Ammon's horn (tissue), 1 donor: ENCODE results near the gene CTSO.

Experiments
- DNase-seq: peaks from one replicate; pipeline ENCODE4 v3.0.0-alpha.2; 2016; ENCODE audit warnings: low spot score

The CTSO gene

GRCh38 chr4:155953151-155954117 is at the start of gene CTSO:
TSS of gene CTSO (minus strand) at chr4:155953866. CDS start at chr4:155953847, 19 bp downstream.
- peak; percentile 80 for DNase-seq

- no peak for DNase-seq
Measured at GRCh38 chr4:156000491-156000890, 46.8 kb upstream of the CTSO start.

GRCh38 chr4:155999725-156000124 is 46.1 kb upstream of the CTSO start:
- peak; percentile 32 for DNase-seq

- no peak for DNase-seq
Measured at GRCh38 chr4:155995069-155995468, 41.4 kb upstream of the CTSO start.

- DNase-seq, result no peak
Measured at GRCh38 chr4:155984106-155984797, 30.6 kb upstream of the CTSO start.

- no peak for DNase-seq
Measured at GRCh38 chr4:155982736-155983385, 29.2 kb upstream of the CTSO start.

- no peak for DNase-seq
Measured at GRCh38 chr4:155978810-155979209, 25.1 kb upstream of the CTSO start.

- DNase-seq, result no peak
Measured at GRCh38 chr4:155975511-155975910, 21.8 kb upstream of the CTSO start.

GRCh38 chr4:155974996-155975395 is 21.3 kb upstream of the CTSO start:
- DNase-seq, result peak; percentile 34

GRCh38 chr4:155974476-155974749 is 20.7 kb upstream of the CTSO start:
- DNase-seq, result no peak

- no peak for DNase-seq
Measured at GRCh38 chr4:155973639-155974475, 20.2 kb upstream of the CTSO start.

GRCh38 chr4:155972098-155972497 is 18.4 kb upstream of the CTSO start:
- DNase-seq, result no peak

- no peak for DNase-seq
Measured at GRCh38 chr4:155966731-155967395, 13.2 kb upstream of the CTSO start.

- no peak for DNase-seq
Measured at GRCh38 chr4:155966171-155966570, 12.5 kb upstream of the CTSO start.

- no peak for DNase-seq
Measured at GRCh38 chr4:155964016-155964891, 10.6 kb upstream of the CTSO start.

GRCh38 chr4:155962767-155963166 is 9.1 kb upstream of the CTSO start:
- DNase-seq, result no peak

GRCh38 chr4:155961575-155961974 is 7.9 kb upstream of the CTSO start:
- DNase-seq, result no peak

GRCh38 chr4:155960522-155960921 is 6.9 kb upstream of the CTSO start:
- DNase-seq, result no peak

GRCh38 chr4:155959417-155959816 is 5.8 kb upstream of the CTSO start:
- no peak for DNase-seq

GRCh38 chr4:155956461-155956860 is 2.8 kb upstream of the CTSO start:
- DNase-seq, result no peak
